Measurements from ENCODE around the gene ARID5B. TPM values are rescaled to one million over a fixed set of nuclear protein-coding genes. Genes with fewer than 3 reads are reported as not detected.
A peak's percentile ranks its signal among the peaks of the same experiment; 100 is the strongest.

ARID5B gene
- total and polyA plus RNA-seq, 2 of the 4 experiments (the other 2 are of a cell fraction) = 41.0 to 125 TPM

- Histone ChIP-seq H3K9ac (ENCODE audit: low read depth, low read length) (no peak overlapping the region), H3K79me1 (ENCODE audit: low read depth in 1 of 2, low read length in 2 of 2) (peaks cover 21 to 64% of the 10 kb centered on the region in 2 experiments), H2BK20ac (ENCODE audit: low read depth, low read length) (no peak overlapping the region; the same call in 1 of the 2 replicates), H3K9me3 (ENCODE audit: control insufficient read depth, insufficient read depth, low read length) (no peaks in the 10 kb centered on the region), H3K4ac (ENCODE audit: low read depth, low read length) (peak overlapping the region; percentile 24), H3K4me1 (ENCODE audit: control insufficient read depth, insufficient read depth, low read length) (peaks cover 43% of the 10 kb centered on the region), H3K14ac (replicated peaks; ENCODE audit: low read depth, low read length) (peak overlapping the region; percentile 77), H3K9me1 (ENCODE audit: insufficient read depth, low read length) (peaks cover 31% of the 10 kb centered on the region), H3K23ac (ENCODE audit: low read depth, low read length) (peak overlapping the region; percentile 57; the same call in 1 of the 2 replicates), H3K27me3 (ENCODE audit: control insufficient read depth, insufficient read depth, low read length) (no peaks in the 10 kb centered on the region), H2BK120ac (ENCODE audit: low read depth, low read length) (0 out of 2 replicates have a peak overlapping the region, but pooled peaks have one; percentile 2), H2BK5ac (ENCODE audit: low read depth, low read length, poor library complexity, severe bottlenecking) (peak overlapping the region; percentile 67), H4K8ac (ENCODE audit: low read depth in 2 of 2, low read length in 2 of 2) (peak overlapping the region in 1 of 2 experiments; percentile 33; a peak in 2 of 4 replicates), H2BK15ac (ENCODE audit: low read depth, low read length) (no peak overlapping the region), H2AK9ac (replicated peaks; ENCODE audit: low read depth, low read length, poor library complexity) (no peak overlapping the region), H3K4me3 (ENCODE audit: insufficient read depth, low read depth, low read length) (no peak overlapping the region), H3K4me2 (ENCODE audit: low read depth, low read length) (no peak overlapping the region), H4K20me1 (ENCODE audit: insufficient read depth, low read length) (peaks cover 33% of the 10 kb centered on the region), H2AFZ (replicated peaks; ENCODE audit: low read length, poor library complexity) (no peak overlapping the region), H2AK5ac (ENCODE audit: low read depth, low read length) (0 out of 2 replicates have a peak overlapping the region, but pooled peaks have one; percentile 25), H4K91ac (ENCODE audit: insufficient read depth, low read depth, low read length) (no peak overlapping the region), H3K56ac (ENCODE audit: extremely low read depth, insufficient read depth, low read length) (no peak overlapping the region), H3K27ac (ENCODE audit: insufficient read depth, low read length) (peak overlapping the region; percentile 75), H3K36me3 (ENCODE audit: control insufficient read depth, insufficient read depth, low read length) (peaks cover 47% of the 10 kb centered on the region), H3K18ac (ENCODE audit: low read depth, low read length) (0 out of 2 replicates have a peak overlapping the region, but pooled peaks have one; percentile 21), H4K5ac (ENCODE audit: low read depth, low read length) (peak overlapping the region; percentile 36; the same call in 1 of the 2 replicates)
- WGBS, 2 experiments (ENCODE audit: extremely low coverage in 2 of 2, insufficient read length in 1 of 2) = 100% methylated on average over 1 of the region's 8 CpGs; no CpG with 5 or more reads in 1 of the 2 experiments
- intact Hi-C loops (cut with micrococcal nuclease) (no loop called here), dilution Hi-C loops (cut with HindIII; ENCODE audit: low sequenced_read_pairs, unreplicated experiment) (no loop called here), in situ Hi-C loops (cut with MboI; ENCODE audit: low sequenced_read_pairs) (loop anchor here (25.0 kb wide), 1 partner anchor 1057 kb away; the partner anchor contains the start of gene NRBF2)
- no peak for ATAC-seq (ENCODE audit: low read depth)
- no peak for DNase-seq
- CTCF ChIA-PET = interaction anchor here (0.7 kb wide), 1 partner anchor 309 kb away, joined by 4 read pairs; no protein-coding TSS in a partner anchor
- POLR2A ChIA-PET (ENCODE audit: unreplicated experiment) = no interaction called here
- BruUV-seq (replicated peaks) = no TSS peak
- TF ChIP-seq CHD1 (IDR thresholded peaks at IDR 0.05; ENCODE audit: low read depth, low read length) (no peak), MAFK (IDR thresholded peaks at IDR 0.05; ENCODE audit: low read depth, low read length) (no peak), MXI1 (IDR thresholded peaks at IDR 0.05; ENCODE audit: borderline replicate concordance, low read depth, low read length) (no peak), POLR2A (IDR thresholded peaks at IDR 0.05; ENCODE audit: low read depth, low read length) (no peak), SMC3 (IDR thresholded peaks at IDR 0.05; ENCODE audit: low read depth, low read length) (no peak), USF2 (IDR thresholded peaks at IDR 0.05; ENCODE audit: low read depth, low read length) (no peak), RAD21 (IDR thresholded peaks at IDR 0.05; ENCODE audit: low read length) (no peak), FOS (IDR thresholded peaks at IDR 0.05; ENCODE audit: low read depth, low read length) (no peak), NFE2L2 (IDR thresholded peaks at IDR 0.05; ENCODE audit: low read depth, low read length) (no peak), BHLHE40 (IDR thresholded peaks at IDR 0.05; ENCODE audit: low read depth, low read length) (no peak), MAZ (IDR thresholded peaks at IDR 0.05; ENCODE audit: borderline replicate concordance, low read depth, low read length) (no peak), RFX5 (IDR thresholded peaks at IDR 0.05; ENCODE audit: low read depth, low read length) (no peak), ELK1 (IDR thresholded peaks at IDR 0.05; ENCODE audit: borderline replicate concordance, low read depth, low read length) (no peak)
- TF ChIP-seq, protein P1, sequence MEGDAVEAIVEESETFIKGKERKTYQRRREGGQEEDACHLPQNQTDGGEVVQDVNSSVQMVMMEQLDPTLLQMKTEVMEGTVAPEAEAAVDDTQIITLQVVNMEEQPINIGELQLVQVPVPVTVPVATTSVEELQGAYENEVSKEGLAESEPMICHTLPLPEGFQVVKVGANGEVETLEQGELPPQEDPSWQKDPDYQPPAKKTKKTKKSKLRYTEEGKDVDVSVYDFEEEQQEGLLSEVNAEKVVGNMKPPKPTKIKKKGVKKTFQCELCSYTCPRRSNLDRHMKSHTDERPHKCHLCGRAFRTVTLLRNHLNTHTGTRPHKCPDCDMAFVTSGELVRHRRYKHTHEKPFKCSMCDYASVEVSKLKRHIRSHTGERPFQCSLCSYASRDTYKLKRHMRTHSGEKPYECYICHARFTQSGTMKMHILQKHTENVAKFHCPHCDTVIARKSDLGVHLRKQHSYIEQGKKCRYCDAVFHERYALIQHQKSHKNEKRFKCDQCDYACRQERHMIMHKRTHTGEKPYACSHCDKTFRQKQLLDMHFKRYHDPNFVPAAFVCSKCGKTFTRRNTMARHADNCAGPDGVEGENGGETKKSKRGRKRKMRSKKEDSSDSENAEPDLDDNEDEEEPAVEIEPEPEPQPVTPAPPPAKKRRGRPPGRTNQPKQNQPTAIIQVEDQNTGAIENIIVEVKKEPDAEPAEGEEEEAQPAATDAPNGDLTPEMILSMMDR (conservative IDR thresholded peaks at IDR 0.05; ENCODE audit: low read depth, low read length) = no peak
Observed at GRCh38 chr10:62079885-62080559, 178.5 kb downstream of the ARID5B start.
